Activated T-cell treated with anti-CD3 and anti-CD28 coated beads for 24 hours (primary cell): ENCODE results near the gene ALG11.
"Not testable (repeated sequence)": the region's sequence is repeated elsewhere in the genome, so short reads cannot be mapped to it uniquely, and the experiment has no call there.

Source experiments
- DNase-seq: peaks from one replicate; pipeline ENCODE4 v3.0.0-alpha.2; 2020; ENCODE audit warnings: low read depth

Gene ALG11

GRCh38 chr13:52027832-52028231, 15.6 kb downstream of the ALG11 start:
- DNase-seq: no peak

DNA sequence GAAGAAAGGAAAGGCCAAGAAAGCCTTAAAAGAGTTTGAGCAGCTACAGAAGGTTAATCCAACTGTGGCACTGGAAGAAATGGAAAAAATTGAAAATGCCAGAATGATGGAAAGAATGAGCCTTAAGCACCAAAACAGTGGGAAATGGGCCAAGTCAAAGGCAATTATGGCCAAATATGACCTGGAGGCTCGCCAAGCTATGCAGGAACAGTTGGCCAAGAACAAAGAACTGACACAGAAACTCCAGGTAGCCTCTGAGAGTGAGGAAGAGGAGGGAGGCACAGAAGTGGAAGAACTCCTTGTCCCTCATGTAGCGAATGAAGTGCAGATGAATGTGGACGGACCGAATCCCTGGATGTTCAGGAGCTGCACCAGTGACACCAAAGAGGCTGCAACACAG, 17.4 kb downstream of the ALG11 start:
- no peak for DNase-seq

- not testable (repeated sequence) for DNase-seq
These were observed 18.2 kb downstream of the ALG11 start for GRCh38 chr13:52030401-52030800.

- no peak for DNase-seq
These were observed 20.8 kb downstream of the ALG11 start for GRCh38 chr13:52033039-52033438.

DNA sequence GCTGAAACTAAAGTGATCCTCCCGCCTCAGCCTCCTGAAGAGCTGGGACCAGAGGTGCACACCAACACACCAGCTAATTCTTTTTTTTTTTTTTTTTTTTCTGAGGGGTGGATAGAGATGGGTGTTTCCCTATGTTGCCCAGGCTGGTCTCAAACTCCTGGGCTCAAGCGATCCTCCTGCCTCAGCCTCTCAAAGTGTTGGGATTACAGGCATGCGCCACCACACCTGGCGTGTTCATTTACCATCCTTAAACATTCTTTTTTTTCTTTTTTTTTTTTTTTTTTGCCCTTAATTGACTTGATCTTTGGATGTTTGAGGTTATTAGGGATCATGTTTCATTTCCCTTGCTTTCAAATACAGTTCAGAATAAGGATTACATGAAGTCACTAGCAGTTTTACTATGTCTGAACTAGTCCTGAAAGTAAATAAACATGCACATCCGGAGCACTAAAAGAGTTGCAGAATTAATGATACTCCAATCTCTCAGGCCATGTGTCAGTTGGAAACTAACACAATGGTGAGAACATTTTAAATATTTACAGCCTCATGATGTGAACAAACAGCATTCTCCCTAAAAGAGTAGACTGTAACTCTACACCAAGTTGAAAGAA, 22.5 kb downstream of the ALG11 start:
- DNase-seq: no peak

GRCh38 chr13:52036037-52036436, 23.8 kb downstream of the ALG11 start:
- DNase-seq: no peak

DNA sequence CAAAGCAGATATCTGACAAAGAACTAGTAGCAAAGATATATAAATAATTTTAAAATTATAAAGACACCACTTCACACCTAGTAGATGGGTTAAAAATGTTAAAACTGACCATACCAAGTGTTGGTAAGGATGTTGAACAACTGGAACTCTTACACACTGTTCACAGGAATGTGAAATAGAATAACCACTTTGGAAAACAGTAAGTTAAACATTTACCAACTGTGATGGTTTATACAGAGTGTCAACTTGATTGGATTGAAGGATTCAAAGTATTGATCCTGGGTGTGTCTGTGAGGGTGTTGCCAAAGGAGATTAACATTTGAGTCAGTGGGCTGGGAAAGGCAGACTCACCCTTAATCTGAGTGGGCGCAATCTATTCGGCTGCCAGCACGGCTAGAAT, 31.5 kb downstream of the ALG11 start:
- DNase-seq: no peak

- DNase-seq: no peak
These were observed 35.3 kb downstream of the ALG11 start for GRCh38 chr13:52047463-52047862.

GRCh38 chr13:52048516-52048915, 36.3 kb downstream of the ALG11 start:
- no peak for DNase-seq

DNA sequence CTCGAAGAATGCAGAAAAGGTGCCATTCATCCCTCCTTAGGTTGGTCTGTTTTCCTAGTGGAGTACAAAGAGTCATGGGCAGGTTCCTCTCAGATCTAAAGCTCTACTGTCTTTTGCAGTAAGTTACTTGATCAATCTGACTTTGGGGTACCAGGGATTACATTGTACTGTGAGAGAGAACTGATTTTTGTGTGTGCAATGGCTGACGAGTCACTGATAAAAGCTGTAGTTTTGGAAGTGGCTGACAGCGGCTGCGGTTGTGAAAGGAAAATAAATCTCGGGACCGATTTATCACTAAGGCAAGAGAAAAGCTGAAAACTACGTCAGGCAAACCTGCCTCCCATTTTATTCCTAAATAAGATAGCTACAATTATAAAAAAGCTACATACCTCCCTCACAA, 39.2 kb downstream of the ALG11 start:
- DNase-seq: no peak

DNA sequence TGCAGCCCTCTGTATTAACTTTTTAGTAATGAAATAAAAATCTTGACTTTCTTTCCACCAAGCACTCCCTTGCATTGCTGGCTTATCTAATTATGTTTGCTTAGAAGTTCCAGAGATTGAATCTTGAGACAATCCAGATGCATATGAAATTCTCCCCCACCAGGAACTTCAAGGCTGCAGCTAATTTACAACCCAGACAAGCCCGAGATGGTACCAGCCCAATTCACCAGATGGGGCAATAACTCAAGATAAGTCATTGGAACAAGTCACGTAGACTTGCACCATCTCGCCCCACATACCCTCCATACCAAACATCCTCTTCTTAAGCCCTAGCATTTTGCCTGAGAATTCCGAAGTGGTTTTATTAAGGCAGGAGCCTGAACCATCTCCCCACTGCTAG, 41.3 kb downstream of the ALG11 start:
- DNase-seq: no peak

- DNase-seq: not testable (repeated sequence)
These were observed 48.9 kb downstream of the ALG11 start for GRCh38 chr13:52061064-52061463.

- DNase-seq: no peak
These were observed 49.4 kb downstream of the ALG11 start for GRCh38 chr13:52061587-52061986.

DNA sequence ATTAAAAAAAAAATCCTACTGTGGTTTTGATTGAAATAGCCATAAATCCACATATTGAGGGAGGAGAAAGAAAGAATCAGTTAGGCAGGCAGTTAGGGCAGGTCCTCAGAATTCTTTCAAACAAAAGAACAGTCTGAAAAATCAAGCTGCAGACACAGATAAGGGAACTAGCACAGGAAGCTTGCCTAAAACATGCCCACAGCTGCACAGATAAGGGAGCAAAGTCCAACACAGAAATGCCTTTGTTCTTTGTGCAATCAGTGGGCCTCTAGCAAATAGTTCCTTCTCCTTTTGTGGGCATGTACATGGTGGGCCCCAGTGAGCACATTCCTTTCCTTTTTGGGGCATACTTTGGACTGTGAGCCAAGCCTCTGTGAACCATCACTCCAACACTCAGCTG, 55.0 kb downstream of the ALG11 start:
- no peak for DNase-seq

DNA sequence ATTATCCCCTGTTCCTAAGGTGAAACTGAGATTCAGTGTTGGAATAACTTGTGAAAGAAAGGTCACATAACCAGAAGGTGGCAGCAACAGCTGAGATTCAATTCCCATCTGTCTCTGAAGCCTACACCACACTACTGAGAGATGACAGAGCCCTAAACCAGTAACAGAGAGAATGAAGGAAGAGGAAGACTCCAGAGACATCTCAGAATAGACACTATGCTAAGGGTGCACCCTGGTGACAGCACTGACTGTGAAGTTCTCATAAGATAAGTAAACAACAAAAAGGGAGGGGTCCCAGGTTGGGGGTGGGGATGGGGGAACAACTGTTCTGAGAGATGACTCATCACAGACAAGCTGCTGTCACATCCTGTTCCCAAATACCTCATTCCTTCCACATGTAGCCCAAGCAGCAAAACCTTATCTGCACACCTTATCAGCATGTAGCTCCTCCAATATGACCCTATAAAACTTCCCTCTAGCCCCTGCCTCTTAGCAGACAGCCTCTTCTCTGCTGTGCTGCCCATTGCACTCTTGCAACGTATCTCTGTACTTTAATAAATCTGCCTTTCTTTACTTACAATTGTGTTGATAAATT, 58.8 kb downstream of the ALG11 start:
- no peak for DNase-seq
